Activated CD8-positive, alpha-beta T cell treated with anti-CD3 and anti-CD28 coated beads for 36 hours (primary cell): ENCODE results near the gene KDM5B. TPM values are rescaled to one million over a fixed set of nuclear protein-coding genes. Genes with fewer than 3 reads are reported as not detected.

ENCODE experiments used
- ATAC-seq: fragments of 200-7000 bp; cut with Tn5 transposase; one replicate; pipeline ENCODE4 v1.10.0; 2021; ENCODE audit warnings: mild to moderate bottlenecking, moderate library complexity
- CTCF ChIA-PET: fragments of 350-600 bp; sonication (Branson Sonifier 250); formaldehyde crosslinking; loops from one replicate; lab custom pipeline; 2021; ENCODE audit warnings: antibody characterized with exemption; lab: Charles Lee
- POLR2A ChIA-PET: fragments of 350-600 bp; sonication (Branson Sonifier 250); formaldehyde crosslinking; loops from one replicate; lab custom pipeline; 2021; ENCODE audit warnings: antibody characterized with exemption; lab: Charles Lee
- DNase-seq: peaks from one replicate; pipeline ENCODE4 v3.0.0-alpha.2; 2020
- H3K27ac Mint-ChIP-seq: one replicate; pipeline ENCODE4 v1.8.0; 2021; ENCODE audit warnings: mild to moderate bottlenecking, mixed read lengths
- H3K27me3 Mint-ChIP-seq: one replicate; pipeline ENCODE4 v1.8.0; 2021; ENCODE audit warnings: mixed read lengths
- H3K36me3 Mint-ChIP-seq: one replicate; pipeline ENCODE4 v1.8.0; 2021; ENCODE audit warnings: low read depth, mixed read lengths
- H3K4me1 Mint-ChIP-seq: one replicate; pipeline ENCODE4 v1.8.0; 2021; ENCODE audit warnings: low read depth, mixed read lengths
- H3K4me3 Mint-ChIP-seq: one replicate; pipeline ENCODE4 v1.8.0; 2021; ENCODE audit warnings: mild to moderate bottlenecking, moderate library complexity, mixed read lengths
- H3K9me3 Mint-ChIP-seq: one replicate; pipeline ENCODE4 v1.8.0; 2021; ENCODE audit warnings: mixed read lengths
- CTCF ChIP-seq: fragments of 200-600 bp; IDR thresholded peaks from one replicate; pipeline ENCODE4 v1.8.0; 2022; ENCODE audit warnings: antibody characterized with exemption, mild to moderate bottlenecking
- intact Hi-C: fragments of 100-400 bp; cut with micrococcal nuclease; formaldehyde crosslinking; loops from one replicate; pipeline ENCODE4 v1.10.0; 2022
- total RNA-seq, 2 experiments: library from RNA; stranded (reverse); gene quantifications; one replicate each; pipeline ENCODE4 v1.2.3, GENCODE V29; 2021

KDM5B gene
- total RNA-seq, 2 experiments from 2014 or later: 54.8 to 60.3 TPM

DNA sequence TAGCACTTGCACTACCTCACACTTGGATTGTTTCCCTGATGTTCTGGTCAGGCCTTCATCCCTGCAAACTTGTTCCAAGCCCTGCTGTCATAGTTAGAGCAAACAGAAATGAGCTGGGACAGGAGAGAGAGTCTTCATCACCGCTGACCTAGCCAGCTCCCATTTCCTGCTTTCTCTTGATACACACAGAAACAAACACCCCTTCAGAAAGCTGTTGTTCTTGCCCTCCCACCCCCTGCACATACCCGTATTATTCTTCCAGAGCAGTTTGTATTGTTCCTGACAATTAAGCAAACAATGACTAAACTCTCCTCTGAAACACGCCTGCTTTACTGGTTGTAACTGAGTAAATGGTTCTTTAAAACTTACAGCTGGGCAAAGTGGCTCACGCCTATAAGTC lies 95.1 kb downstream of the KDM5B start:
- H3K4me1 Mint-ChIP-seq: peaks cover 3% of the 10 kb centered on the region
- ChIA-PET POLR2A (interaction anchor here (0.6 to 1.2 kb wide), 2 partner anchors 16 to 756 kb away, joined by 3 read pairs; no protein-coding TSS in a partner anchor), CTCF (interaction anchor here (0.6 to 1.4 kb wide), 2 partner anchors 10 to 459 kb away, joined by 3 read pairs; no protein-coding TSS in a partner anchor)
- peaks cover 42% of the 10 kb centered on the region for H3K27me3 Mint-ChIP-seq
- H3K27ac Mint-ChIP-seq: no peak overlapping the region
- no peaks in the 10 kb centered on the region for H3K9me3 Mint-ChIP-seq
- no peak overlapping the region for H3K4me3 Mint-ChIP-seq
- no peaks in the 10 kb centered on the region for H3K36me3 Mint-ChIP-seq
- DNase-seq: no peak
- intact Hi-C loops: loop anchor here (10.0 kb wide), 1 partner anchor 368 kb away; the partner anchor contains the start of genes PPP1R12B and UBE2T
- ATAC-seq: no peak
- TF ChIP-seq CTCF: no peak

GRCh38 chr1:202711949-202712635 lies 96.1 kb downstream of the KDM5B start:
- no peak for DNase-seq
- H3K27me3 Mint-ChIP-seq: peaks cover 47% of the 10 kb centered on the region
- peaks cover 3% of the 10 kb centered on the region for H3K4me1 Mint-ChIP-seq
- ChIA-PET POLR2A (no interaction called here), CTCF (interaction anchor here (1.4 kb wide), 1 partner anchor 11 kb away, joined by 3 read pairs; no protein-coding TSS in a partner anchor)
- no peak for TF ChIP-seq CTCF
- intact Hi-C loops: loop anchor here (10.0 kb wide), 1 partner anchor 367 kb away; the partner anchor contains the start of genes PPP1R12B and UBE2T
- H3K9me3 Mint-ChIP-seq: no peaks in the 10 kb centered on the region
- ATAC-seq: no peak
- H3K4me3 Mint-ChIP-seq: no peak overlapping the region
- H3K27ac Mint-ChIP-seq: no peak overlapping the region
- H3K36me3 Mint-ChIP-seq: no peaks in the 10 kb centered on the region

- ChIA-PET CTCF (interaction anchor here (1.0 kb wide), 1 partner anchor 21 kb away, joined by 3 read pairs; no protein-coding TSS in a partner anchor), POLR2A (no interaction called here)
- peak; percentile 24 for DNase-seq
- H3K27ac Mint-ChIP-seq: no peak within 1 kb of the TSS
- H3K4me3 Mint-ChIP-seq: no peak within 1 kb of the TSS
- no peaks in the 10 kb centered on the region for H3K9me3 Mint-ChIP-seq
- no peaks in the 10 kb centered on the region for H3K36me3 Mint-ChIP-seq
- intact Hi-C loops: loop anchor here (10.0 kb wide), 1 partner anchor 366 kb away; the partner anchor contains the start of genes PPP1R12B and UBE2T
- H3K27me3 Mint-ChIP-seq: peaks cover 56% of the 10 kb centered on the region
- no peak for TF ChIP-seq CTCF
- ATAC-seq: peak; percentile 60
- H3K4me1 Mint-ChIP-seq: peaks cover 3% of the 10 kb centered on the region
These were observed 97.9 kb downstream of the KDM5B start, which contains the start of gene SYT2 for GRCh38 chr1:202710070-202711045. Gene SYT2, minus strand, starts transcription at chr1:202710454. Its CDS starts 104,682 bp downstream, at chr1:202605772.

DNA sequence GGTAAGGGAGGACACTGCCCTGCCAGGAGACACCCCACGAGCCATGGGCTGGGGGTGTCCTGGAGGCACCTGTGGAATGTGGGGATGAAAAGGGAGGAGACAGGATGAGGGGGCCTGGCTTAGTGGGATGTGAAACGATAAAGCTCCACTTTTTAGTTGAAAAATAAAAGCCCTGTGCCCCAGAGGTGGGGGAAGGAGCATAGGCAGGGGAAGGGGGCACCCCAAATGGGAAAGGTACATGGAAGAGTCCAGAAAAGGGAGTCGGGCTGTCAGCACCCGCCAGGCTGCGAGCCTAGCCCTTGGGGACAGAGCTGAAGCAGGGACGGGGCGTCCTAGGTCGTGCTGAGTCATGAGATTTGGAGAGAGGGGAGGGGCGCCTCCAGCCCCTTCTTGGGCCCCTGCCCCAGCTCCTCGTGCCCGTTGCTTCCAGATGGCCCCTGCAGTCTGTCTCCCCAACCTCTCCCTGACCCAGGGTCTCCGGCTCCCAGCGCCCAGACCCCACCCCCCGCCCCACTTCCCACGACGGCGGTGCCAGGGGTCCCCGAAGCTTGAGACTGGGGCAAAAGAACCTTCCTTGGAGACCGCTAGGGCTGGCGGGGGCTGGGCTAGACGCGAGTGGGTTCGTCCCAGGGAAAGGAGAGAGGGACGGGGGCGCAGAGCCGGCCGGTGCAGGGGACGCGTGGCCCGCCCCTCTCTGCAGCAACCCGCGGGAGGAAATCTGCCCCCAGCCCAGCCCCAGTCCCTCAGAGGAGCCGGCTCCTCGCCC lies 98.8 kb downstream of the KDM5B start:
- H3K4me3 Mint-ChIP-seq: no peak overlapping the region
- ChIA-PET CTCF (interaction anchor here (0.6 kb wide), 1 partner anchor 965 kb away, joined by 3 read pairs; no protein-coding TSS in a partner anchor), POLR2A (interaction anchor here (0.6 kb wide), 1 partner anchor 413 kb away, joined by 3 read pairs; no protein-coding TSS in a partner anchor)
- peaks cover 3% of the 10 kb centered on the region for H3K4me1 Mint-ChIP-seq
- H3K9me3 Mint-ChIP-seq: no peaks in the 10 kb centered on the region
- DNase-seq: no peak
- no peak for ATAC-seq
- intact Hi-C loops: loop anchor here (10.0 kb wide), 1 partner anchor 365 kb away; the partner anchor contains the start of genes PPP1R12B and UBE2T
- peaks cover 56% of the 10 kb centered on the region for H3K27me3 Mint-ChIP-seq
- TF ChIP-seq CTCF: no peak
- H3K27ac Mint-ChIP-seq: no peak overlapping the region
- no peaks in the 10 kb centered on the region for H3K36me3 Mint-ChIP-seq
